HS-27A (cell line): Measurements from ENCODE around the gene IQGAP3.
"Not testable (repeated sequence)": the region's sequence is repeated elsewhere in the genome, so short reads cannot be mapped to it uniquely, and the experiment has no call there.

Experiments used
- DNase-seq: peaks from one replicate; pipeline ENCODE4 v3.0.0-alpha.2; 2012; ENCODE audit warnings: low read depth, missing footprints

The IQGAP3 gene

DNA sequence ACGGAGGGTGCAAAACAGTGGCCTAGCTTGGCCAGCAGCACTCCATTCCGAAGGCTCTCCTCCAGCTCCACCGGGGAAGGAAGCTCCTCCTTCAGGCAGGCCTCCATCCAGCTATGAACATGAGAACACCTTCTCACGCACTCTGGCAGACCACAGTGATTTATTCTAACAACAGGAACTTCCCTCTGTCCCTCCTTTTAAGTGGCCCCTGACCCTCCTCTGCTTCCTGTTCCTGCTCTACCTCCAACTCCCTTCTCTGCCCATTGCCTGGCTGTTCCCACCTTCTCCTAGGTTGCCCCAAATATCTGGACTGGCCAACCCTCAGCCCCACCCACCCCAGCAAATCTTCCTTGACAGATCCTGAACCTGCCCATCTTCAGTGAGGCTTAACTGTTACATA, 5.9 kb downstream of the IQGAP3 start:
- no peak for DNase-seq

DNA sequence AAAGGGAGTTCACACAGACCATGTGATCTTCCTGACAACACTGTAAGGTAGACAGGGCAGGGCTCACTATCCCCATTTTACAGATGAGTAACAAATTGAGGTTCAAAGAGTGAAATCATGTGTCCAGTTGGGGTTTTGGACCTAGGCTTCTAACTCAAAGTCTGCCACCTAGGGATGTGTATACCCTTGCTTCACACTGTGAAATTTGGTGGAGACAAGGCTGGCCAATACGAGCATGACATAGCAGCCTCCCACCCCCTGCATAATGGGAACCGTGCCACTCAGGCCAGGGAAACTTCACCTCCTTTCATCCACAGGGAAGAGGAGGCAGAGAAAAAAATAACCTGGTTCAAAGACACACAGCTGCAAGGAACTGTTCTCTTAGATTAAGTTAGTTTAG, 6.8 kb downstream of the IQGAP3 start:
- no peak for DNase-seq

DNA sequence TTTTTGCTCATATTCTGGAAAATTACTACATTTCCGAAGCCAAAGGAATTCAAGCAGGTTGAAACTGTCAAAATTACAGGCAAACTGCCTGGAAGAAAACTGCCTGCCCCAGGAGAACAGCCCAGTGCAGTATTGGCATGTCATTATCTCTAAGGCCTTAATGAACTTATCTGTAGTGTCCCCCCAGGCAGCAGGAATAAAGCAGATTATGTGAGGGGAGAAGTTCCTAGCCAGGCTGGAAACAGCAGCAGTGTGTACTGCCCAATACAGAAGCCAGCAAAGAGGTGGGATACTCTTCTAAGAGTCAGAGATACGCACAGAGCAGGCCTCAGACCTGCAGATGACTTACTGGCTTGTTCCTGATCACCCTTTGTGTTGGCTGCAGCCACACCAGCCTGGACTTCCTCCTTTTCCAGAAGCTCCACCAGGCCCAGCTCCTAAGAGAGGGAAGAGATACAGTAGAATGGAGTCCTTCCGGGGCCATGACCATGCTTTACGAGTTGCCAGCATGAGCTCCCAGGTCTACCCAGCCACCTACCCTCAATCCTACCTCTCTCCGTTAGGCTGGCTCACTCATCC, 11.7 kb downstream of the IQGAP3 start:
- no peak for DNase-seq

DNA sequence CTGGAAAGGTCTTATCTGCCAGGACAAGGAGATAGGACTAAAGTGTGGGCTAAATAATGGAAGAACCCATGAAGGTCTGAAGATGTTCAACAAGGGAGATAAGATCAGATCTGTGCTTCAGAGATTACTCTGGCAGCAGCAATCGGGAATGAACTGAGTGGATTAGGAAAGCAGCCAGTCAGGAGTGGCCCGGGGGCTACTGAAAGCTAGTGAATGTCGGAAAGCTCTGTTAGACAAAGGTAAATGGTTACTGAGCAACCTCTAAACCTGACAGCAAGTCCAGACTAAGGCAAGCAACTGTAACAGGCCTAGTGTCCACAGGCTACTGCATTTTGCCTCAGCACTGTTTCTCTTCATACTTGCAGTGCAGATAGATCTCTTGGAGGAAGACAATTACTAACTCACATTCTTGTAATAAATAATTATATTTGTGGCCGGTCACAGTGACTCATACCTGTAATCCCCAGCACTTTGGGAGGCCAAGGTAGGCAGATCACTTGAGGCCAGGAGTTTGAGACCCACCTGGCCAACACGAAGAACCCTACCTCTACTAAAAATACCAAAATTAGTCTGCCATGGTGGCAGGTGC, 12.5 kb downstream of the IQGAP3 start:
- no peak for DNase-seq

DNA sequence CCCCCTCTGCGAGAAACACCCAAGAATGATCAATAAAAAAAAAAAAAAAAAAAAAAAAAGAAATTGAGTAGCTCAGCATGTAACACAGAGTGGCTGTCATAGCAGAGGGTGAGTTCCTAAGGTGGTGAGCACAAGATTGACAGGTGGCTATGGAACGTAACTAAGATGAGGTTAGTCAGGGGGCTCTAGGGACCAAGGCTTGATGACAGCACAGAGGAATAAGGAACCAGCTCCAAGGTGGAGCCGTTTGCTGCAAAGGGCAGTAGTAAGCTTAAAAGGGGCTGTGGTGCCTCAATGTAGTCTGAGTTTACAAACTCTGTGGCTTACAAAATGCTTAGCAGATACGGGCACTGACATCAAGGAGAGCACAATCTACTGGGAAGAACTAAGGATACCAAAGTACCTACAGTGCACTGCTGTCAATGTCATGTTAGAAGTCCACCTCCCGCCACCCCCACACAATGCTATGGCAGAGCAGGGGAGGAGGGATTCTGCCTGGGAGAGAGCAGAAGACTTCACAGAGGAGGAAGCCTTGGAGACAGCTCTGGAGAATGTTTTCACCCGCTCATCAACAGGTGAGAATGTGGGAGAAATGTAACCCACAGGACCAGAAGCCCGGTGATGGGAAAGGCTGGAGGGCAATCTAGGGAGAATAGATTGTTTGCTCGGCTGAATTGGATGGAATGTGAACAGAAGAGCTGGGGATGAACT, 13.1 kb downstream of the IQGAP3 start:
- DNase-seq: no peak

DNA sequence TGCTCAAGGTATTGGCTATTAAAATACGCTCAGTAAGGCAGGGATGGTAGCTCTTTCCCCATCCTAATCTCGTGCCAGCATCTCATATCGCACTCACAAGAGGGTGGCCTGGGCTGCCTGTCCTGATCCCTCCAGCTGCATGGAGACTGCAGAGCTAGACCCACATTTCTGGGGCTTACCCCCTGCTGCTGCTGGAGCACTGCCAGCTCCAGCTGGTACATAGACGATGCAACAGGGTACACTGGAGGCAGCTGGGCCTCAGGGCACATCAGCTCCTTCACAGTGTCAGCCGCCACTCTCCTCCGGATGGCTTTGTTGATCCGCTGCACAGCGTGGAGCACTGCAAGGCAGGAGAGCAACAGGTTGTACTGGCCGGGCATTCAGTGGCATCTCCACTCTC, 16.0 kb downstream of the IQGAP3 start:
- no peak for DNase-seq

DNA sequence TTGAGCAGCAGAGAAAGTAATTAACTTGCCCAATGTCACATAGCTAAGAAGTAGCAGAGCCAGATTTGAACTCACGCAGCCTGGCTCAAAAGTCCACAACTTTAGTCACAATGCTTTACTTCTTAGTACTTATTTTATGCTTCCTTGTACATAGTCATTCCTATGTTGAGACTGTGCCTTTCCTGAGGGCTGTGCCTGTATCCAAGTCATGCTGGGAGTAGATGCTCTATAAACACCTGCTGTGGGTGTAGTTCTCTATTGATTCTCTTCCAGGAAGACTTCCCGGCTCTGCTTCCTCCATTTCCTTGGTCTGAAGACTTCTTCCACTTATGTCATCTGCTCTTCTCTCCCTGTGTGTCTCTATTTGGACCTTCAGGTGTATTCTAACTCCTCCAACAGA, 16.6 kb downstream of the IQGAP3 start:
- DNase-seq: no peak

DNA sequence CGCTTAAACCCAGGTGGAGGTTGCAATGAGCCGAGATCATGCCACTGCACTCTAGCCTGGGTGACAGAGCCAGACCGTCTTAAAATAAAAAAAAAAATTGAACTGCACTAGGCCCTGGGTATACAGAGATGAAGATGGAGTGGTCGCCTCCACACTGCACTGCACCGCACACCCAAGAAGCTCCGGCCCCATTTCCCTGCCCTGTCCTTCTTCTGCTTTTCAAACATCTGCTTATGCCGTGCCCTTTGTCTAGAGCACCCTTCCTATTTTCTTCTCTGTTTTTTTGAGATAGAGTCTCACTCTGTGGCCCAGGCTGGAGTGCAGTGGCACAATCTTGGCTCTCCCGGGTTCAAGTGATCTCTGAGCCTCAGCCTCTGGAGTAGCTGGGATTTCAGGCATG, 17.4 kb downstream of the IQGAP3 start:
- DNase-seq: no peak

DNA sequence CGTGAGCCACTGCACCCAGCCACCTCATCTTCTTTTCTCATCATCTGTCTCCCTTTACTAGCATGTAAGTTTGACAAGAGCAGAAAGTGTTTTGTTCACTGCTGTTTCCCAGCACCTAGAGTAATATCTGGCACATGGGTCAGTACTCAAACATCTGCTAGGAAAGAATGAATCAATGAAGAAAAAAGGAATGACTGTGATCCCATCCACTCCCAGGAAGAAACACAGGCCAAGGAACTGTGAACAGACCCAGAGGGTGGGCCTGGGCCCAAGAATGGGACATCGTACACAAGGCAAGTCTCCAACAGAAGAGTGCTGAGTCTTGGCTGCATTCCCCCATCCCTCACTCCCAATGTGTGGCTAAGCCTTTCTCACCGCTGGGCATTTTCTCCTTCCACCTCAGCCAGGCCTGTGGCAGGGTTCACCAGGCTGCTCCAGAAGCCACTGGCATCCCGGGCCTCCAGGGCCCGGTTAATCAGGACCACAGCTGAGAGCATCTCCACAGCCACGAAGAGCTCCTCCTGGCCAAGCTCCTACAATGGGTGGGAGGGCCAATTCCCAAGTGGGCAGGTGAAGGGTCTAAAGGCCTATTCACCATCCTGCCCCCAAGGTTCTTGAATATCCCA, 18.4 kb downstream of the IQGAP3 start:
- no peak for DNase-seq

DNA sequence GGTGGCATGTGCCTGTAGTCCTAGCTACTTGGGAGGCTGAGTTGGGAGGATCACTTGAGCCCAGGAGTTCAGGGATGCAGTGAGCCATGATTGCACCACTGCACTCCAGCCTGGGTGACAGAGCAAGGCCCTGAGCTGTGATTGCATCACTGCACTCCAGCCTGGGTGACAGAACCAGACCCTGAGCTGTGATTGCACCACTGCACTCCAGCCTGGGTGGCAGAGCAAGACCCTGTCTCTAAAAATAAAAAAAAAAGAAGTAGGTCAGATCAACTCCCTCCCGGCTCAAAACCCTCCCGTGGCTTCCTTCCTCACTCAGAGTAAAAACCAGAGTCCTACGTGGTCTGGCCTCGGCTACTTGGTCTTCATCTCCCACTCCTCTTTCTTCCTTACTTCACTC, 19.4 kb downstream of the IQGAP3 start:
- DNase-seq: not testable (repeated sequence)

DNA sequence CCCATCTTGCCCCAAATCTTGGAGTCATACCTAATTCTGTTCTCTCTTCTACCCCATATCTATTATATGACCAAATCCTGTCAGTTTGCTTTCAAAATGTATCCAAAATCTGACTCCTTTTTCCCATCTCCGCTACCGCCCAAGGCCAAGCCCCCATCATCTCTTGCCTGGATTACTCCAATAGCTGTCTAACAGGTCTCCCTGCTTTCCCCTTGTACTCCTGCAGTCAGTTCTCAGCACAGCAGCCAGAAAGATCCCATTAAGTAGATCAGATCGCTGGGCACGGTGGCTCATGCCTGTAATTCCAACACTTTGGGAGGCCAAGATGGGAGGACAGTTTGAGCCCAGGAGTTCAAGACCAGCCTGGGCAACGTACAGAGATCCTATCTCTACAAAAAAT, 19.8 kb downstream of the IQGAP3 start:
- no peak for DNase-seq

DNA sequence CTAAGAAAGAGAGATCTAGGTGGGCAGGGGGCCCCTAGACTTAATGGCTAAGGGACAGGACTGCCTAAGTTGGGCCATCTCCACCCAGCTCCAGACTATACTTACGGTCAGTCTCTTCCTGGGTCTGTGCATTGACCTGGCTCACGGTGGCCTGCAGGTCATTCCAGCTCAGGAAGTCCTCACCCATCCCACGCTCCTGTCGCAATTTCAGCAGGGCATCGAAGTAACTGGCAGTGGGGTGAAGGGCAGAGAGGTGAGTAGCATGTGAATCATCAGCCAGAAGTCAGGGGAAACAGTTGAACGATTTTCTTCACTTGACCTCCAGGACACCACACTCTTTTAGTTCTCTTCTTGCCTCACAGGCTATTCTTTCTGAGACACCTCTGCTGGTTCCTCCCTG, 20.5 kb downstream of the IQGAP3 start:
- no peak for DNase-seq

DNA sequence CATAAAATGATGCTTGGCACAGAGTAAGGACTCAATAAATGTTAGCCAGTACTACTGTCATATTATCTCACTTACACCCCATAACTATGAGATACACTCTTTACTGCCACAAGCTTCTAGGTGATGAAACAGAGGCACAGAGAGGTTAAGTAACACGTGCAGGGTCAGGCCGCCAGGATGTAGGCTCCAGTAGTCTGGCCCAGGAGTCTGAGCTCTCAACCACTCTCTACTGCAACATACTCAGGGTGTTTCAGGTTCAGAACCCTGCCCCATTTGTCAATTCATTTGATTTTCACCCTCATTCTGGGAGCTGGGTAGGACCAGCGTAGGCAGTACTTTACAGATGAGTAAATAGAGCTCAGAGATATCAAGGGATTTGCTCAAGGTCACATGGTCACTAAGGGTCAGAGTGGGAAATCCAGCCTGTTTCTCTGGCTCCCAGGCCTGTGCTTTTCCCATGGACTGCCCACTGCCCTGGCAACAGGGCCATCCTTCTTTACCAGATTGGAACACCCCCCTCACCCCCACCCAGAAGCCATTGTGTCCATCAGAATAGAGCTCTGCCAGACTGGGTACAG, 21.2 kb downstream of the IQGAP3 start:
- no peak for DNase-seq

DNA sequence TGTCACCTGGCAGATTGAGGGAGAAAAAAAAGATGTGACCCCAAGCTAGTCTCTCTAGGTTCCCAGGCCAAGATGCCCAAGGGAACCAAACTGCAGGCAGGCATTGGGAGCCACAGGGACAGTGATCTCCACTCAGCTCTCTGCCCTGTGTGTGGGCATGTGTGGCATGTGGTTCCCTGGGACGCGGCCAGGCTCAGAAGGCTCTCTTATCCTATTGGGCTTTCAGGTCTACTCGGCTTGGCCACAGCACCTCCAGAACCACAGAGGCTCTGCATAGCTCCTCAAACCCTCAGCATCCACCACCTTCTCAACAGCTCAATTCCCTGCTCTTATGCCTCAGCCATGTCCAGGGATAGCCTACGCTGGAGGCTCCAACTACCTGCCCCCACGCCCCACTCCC, 22.0 kb downstream of the IQGAP3 start:
- no peak for DNase-seq

DNA sequence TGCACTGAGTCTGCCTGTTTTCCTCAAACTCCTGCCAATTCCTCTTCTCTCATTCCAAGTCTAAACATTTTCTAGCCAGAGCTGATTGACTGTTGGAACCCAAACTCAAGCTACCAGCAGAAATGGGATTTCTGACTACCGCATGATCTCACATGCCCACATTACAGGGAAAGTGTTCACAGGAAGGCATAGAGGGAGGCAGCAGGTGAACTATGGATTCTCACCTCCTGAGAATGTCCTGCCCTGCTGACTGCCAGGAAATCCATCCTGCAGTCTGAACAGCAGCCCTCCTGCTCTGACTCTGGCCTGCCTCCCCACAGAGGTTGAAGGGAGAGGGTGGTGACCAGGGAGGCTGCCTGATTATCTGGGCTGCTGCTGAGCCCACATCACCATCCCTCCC, 22.5 kb downstream of the IQGAP3 start:
- no peak for DNase-seq

DNA sequence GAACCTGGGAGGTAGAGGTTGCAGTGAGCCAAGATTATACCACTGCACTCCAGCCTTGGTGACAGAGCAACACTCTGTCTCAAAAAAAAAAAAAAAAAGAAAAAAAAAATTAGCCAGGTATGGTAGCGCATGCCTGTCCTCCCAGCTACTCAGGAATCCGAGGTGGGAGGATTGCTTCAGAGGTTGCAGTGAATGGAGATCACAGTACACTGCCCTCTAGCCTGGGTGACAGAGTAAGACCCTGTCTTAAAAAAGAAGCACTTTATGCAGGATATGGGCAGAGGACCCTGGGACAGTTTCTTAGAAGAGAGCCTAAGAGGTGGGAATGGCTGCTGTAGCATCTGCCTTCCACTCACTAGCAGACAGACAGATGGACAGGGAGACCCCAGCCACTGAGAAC, 23.0 kb downstream of the IQGAP3 start:
- no peak for DNase-seq

DNA sequence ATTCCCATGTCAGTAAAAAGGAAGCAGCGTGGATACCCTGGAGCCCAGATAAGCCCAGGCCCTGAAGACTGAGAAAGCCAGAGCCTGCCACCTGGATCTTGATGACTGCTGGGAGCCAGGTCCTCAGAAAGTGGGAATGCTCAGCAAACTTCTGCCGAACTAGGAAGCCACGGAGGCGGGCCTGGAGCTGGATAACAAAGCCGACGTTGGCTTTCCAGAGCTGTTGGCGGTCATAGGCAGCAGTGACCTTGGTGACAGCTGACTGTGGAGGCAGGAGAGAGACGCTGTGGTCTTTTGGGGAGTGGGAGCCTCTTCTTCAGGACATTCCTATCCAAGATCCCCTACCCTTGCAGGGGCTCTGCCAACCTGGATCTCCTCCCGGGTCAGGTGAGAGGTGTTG, 24.4 kb downstream of the IQGAP3 start:
- no peak for DNase-seq

DNA sequence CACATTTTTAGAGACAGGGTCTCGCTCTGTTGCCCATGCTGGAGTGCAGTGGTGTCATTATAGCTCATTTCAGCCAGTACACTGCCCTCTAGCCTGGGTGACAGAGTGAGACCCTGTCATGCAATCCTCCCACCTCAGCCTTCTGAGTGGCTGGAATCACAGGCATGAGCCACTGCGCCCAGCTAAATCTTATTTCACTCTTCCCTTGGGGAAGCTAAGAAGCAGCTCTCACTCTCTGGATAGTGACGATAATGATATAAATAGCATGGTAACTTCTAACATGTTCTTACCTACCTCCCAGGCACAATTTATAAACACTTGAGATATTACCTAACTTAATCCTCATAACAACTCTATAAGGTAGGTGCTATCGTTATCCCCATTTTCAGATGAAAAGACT, 24.9 kb downstream of the IQGAP3 start:
- no peak for DNase-seq

DNA sequence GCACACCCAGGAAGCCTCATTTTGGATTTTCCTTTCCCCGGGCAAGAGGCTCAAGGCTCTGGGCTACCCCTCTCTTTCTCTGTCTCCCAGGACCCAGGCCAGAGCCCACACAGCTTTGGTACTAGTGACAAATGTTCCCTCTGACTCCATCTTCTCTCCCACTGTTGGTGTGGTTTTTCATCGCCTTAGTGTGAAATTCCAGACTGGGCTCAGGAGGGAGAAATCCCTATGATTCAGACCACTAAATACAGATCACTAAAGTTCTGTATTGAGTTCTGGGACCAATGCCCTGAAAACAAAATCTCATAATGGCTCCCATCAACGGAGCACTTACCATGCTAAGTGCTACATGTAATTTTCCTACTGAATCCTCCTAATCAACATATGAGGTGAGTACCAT, 26.1 kb downstream of the IQGAP3 start:
- DNase-seq: no peak

DNA sequence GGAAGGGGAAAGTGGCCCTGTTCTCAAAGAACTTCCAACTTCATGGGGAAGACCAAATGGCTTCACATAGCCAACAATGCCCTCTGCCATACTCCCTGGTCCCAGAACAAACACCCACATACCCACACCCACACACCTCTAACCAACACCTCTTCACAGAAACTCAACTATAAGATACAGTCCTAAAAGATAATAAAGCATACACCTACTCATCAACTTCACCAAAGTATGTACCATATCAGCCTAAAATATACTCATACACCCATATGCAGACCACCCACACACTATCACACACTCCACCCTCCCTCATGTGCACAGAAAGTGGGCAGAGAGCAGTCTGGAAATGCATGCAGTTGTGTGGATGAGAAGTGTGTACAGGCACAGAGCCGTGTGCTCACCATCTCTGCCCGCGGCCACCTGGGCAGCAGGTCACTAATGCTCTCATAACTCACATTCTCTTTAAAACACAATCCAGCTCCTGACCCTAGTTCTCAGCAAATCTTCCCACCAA, 27.7 kb downstream of the IQGAP3 start:
- no peak for DNase-seq

DNA sequence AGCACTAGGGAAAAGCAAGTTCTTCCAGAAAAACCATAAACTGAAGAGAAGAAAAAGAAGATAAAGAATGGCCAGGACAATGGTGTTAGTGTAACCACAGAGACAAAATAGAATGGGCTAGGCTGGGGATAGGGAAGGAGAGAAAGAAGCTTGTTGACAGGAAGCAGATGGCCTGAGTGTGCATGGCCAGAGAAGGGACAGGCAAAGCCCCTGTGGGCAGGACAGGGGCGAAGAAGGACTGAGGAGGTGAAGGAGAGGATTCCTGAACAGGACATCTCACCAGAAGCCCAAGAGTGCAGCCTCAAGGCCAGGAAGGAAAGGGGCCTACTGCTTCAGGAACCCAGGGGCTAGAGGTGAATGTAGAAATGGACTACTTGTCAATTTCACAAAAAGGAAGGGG, 29.3 kb downstream of the IQGAP3 start:
- DNase-seq: no peak

DNA sequence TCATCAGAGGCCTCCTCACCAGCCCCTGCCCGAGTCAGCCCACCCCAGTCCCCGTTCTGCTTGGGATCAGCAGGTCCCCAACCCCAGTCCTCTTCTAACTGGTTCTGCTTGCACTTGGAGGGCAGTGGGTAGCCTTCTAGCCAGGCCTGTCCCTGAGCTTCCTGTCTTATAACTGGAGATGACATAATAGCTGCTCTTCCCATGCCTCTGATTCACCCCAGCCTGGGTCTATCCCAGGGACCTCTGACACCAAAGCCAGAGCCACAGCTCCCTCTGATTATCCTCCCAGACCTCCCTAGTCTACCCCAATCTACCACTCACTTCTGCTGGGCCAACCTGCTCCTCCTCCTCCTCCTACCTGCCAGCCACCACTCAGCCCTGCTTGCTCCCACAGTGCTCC, 31.4 kb downstream of the IQGAP3 start:
- no peak for DNase-seq

DNA sequence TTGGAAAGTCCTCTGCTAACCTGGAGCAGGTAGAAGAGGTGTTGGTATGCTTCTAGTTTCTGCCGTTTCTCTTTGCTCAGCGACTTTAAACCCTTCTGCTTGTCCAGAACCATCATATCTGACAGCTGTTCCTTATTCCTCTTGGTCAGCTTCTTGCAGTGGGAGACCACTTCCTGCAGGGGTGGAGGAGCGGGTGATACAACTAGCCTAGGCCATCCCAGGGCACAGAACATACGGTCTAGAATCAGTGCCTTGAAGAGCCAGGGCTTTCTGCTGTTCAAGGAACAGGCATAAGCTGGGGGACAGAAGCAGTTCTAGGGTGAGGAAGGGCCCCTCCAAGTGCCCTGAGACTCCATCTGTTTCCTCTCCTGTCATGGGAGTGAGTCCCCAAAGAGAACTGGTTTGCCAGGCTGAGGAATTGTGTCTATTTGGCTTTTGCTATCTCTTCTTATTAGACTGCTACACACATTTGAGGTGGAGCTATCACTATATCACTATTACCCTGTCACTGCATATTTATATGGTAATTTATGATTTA, 32.5 kb downstream of the IQGAP3 start:
- no peak for DNase-seq
